Gastrocnemius medialis (tissue), 4 donors: ENCODE results near the gene C16orf92. TPM values are rescaled to one million over a fixed set of nuclear protein-coding genes. Genes with fewer than 3 reads are reported as not detected.

Experiments
- ATAC-seq, 2 donors: fragments of 150-250 bp; one replicate each; pipeline ENCODE4 v1.9.1; 2016
- DNase-seq, 2 donors: peaks; one replicate each; pipeline ENCODE4 v3.0.0-alpha.2; 2019
- H3K27ac ChIP-seq, 4 donors: fragments of 200-600 bp; sonication (generic); 1 replicate in 1 of 4; 2 replicates in 3 of 4; pipeline ENCODE4 v1.5.1; 2016 to 2018; ENCODE audit warnings: mild to moderate bottlenecking in 2 of 4, moderate library complexity in 1 of 4
- H3K27me3 ChIP-seq, 3 donors: fragments of 200-600 bp; sonication (generic) in 2 of 3; 1 replicate in 1 of 3; 2 replicates in 2 of 3; pipeline versions ENCODE4 v1.5.1 to v1.6.0; 2016 to 2019; ENCODE audit warnings: mild to moderate bottlenecking in 1 of 3, moderate library complexity in 1 of 3
- H3K36me3 ChIP-seq, 2 donors: fragments of 200-600 bp; sonication (generic) in 1 of 2; one replicate each; pipeline ENCODE4 v1.5.1; 2017 to 2018
- H3K4me1 ChIP-seq, 2 donors: fragments of 200-600 bp; sonication (generic) in 1 of 2; one replicate each; pipeline ENCODE4 v1.5.1; 2016 to 2017; ENCODE audit warnings: mild to moderate bottlenecking in 2 of 2
- H3K4me3 ChIP-seq, 4 donors: fragments of 200-600 bp; sonication (generic) in 3 of 4; 1 replicate in 1 of 4; 2 replicates in 3 of 4; pipeline ENCODE4 v1.5.1; 2016 to 2019; ENCODE audit warnings: mild to moderate bottlenecking in 2 of 4
- H3K9me3 ChIP-seq, 3 donors: fragments of 200-600 bp; sonication (generic) in 2 of 3; 1 replicate in 1 of 3; 2 replicates in 2 of 3; pipeline ENCODE4 v1.5.1; 2016 to 2019
- CTCF ChIP-seq, 5 experiments: fragments of 450-650 bp in 3 of 5; fragments of 200-600 bp in 2 of 5; sonication (generic) in 2 of 5; IDR thresholded peaks in 4 of 5; conservative IDR thresholded peaks in 1 of 5; 1 replicate in 4 of 5; 2 replicates in 1 of 5; pipeline ENCODE4 v1.5.1; 2016 to 2019; ENCODE audit warnings: antibody characterized with exemption in 5 of 5, mild to moderate bottlenecking in 3 of 5, moderate library complexity in 3 of 5
- POLR2A ChIP-seq, 2 donors: fragments of 450-650 bp; IDR thresholded peaks; one replicate each; pipeline ENCODE4 v1.6.1; 2017; ENCODE audit warnings: antibody characterized with exemption in 2 of 2, mild to moderate bottlenecking in 2 of 2, moderate library complexity in 2 of 2
- in situ Hi-C, 4 donors: fragments of 200-750 bp; cut with MboI; loops; one replicate each; pipeline versions ENCODE4 v1.15.0 to v1.8.0; 2017; ENCODE audit warnings: low sequenced_read_pairs in 4 of 4
- intact Hi-C: fragments of 100-400 bp; cut with DNase I; formaldehyde crosslinking; loops from one replicate; pipeline ENCODE4 v1.15.1; 2023; ENCODE audit warnings: low total_unique reads
- total RNA-seq, 4 donors: library from RNA; depleted of rRNA; stranded (reverse); fragments of >200 nt; gene quantifications; one replicate each; pipeline versions ENCODE4 v1.1.0 to v1.2.3, GENCODE V29; 2016

Gene C16orf92
- total RNA-seq, 4 donors from 2014 or later, result not detected

- peaks cover 0 to 66% of the 10 kb centered on the region in 2 donors for H3K36me3 ChIP-seq
- no peak for TF ChIP-seq CTCF (IDR thresholded peaks at IDR 0.05 in 4 of 5, conservative IDR thresholded peaks at IDR 0.05 in 1 of 5)
- no peak for TF ChIP-seq POLR2A (IDR thresholded peaks at IDR 0.05)
- ATAC-seq (no peak), DNase-seq (peak in 1 of 2 donors; percentile 64)
- H3K27me3 ChIP-seq, result no peaks in the 10 kb centered on the region
- intact Hi-C loops (loop anchor here (10.0 kb wide), 1 partner anchor 345 kb away; no protein-coding TSS in a partner anchor), in situ Hi-C loops (loop anchor here in 2 of 4 donors (25.0 kb wide), 2 partner anchors 292 to 342 kb away; partner anchors contain the start of genes CD2BP2 (in 1 of the 2), MYL11 (in 1 of the 2), TBC1D10B (in 1 of the 2) and ZNF771 (in 1 of the 2))
- peak overlapping the region; percentile 97 to 100 (median 100) for H3K27ac ChIP-seq
- H3K9me3 ChIP-seq, result no peaks in the 10 kb centered on the region
- H3K4me1 ChIP-seq, result peaks cover 36 to 42% of the 10 kb centered on the region in 2 donors
- H3K4me3 ChIP-seq, result peak overlapping the region in 1 of 4 donors; percentile 9
Observed at GRCh38 chr16:30069611-30070462, 46.8 kb downstream of the C16orf92 start.

GRCh38 chr16:30070490-30070889 is 47.5 kb downstream of the C16orf92 start:
- in situ Hi-C loops, result loop anchor here in 2 of 4 donors (25.0 kb wide), 2 partner anchors 292 to 342 kb away; partner anchors contain the start of genes CD2BP2 (in 1 of the 2), MYL11 (in 1 of the 2), TBC1D10B (in 1 of the 2) and ZNF771 (in 1 of the 2)
- no peaks in the 10 kb centered on the region for H3K9me3 ChIP-seq
- intact Hi-C loops, result no loop called here
- H3K4me3 ChIP-seq, result no peak overlapping the region
- peaks cover 0 to 66% of the 10 kb centered on the region in 2 donors for H3K36me3 ChIP-seq
- TF ChIP-seq CTCF (IDR thresholded peaks at IDR 0.05 in 4 of 5, conservative IDR thresholded peaks at IDR 0.05 in 1 of 5), result no peak
- TF ChIP-seq POLR2A (IDR thresholded peaks at IDR 0.05), result no peak
- DNase-seq, result no peak
- peaks cover 36 to 42% of the 10 kb centered on the region in 2 donors for H3K4me1 ChIP-seq
- no peaks in the 10 kb centered on the region for H3K27me3 ChIP-seq
- ATAC-seq, result no peak
- peak overlapping the region; percentile 97 to 100 (median 100) for H3K27ac ChIP-seq

Other genes with a start within 250 kb of the C16orf92 start
- gene ZG16, start 244.9 kb upstream of the C16orf92 start, total RNA-seq, result 1 to 10 TPM in 1 of 4 donors, not detected in 3; 1.7 TPM
- gene KIF22, start 232.4 kb upstream of the C16orf92 start, total RNA-seq, result 10 to 100 TPM in 3 of 4 donors, 1 to 10 TPM in 1; 9.0 to 13.9 (median 12.8) TPM
- 100 to 1,000 TPM in 2 of 4 donors, 10 to 100 TPM in 2; 68.7 to 145 (median 96.4) TPM for gene MAZ, start 216.7 kb upstream of the C16orf92 start, total RNA-seq
- 1 to 10 TPM in 1 of 4 donors, not detected in 3; 3.5 TPM for gene PRRT2, start 211.0 kb upstream of the C16orf92 start, total RNA-seq
- 10 to 100 TPM; 15.5 to 29.2 (median 21.7) TPM for gene PAGR1, start 207.0 kb upstream of the C16orf92 start, total RNA-seq
- gene MVP, start 202.7 kb upstream of the C16orf92 start, total RNA-seq, result 10 to 100 TPM; 40.3 to 77.5 (median 47.6) TPM
- 10 to 100 TPM; 35.5 to 71.8 (median 55.7) TPM for gene CDIPT, start 160.0 kb upstream of the C16orf92 start, total RNA-seq
- 1 to 10 TPM in 1 of 4 donors, under 1 TPM in 3; 0.20 to 1.7 (median 0.56) TPM for gene SEZ6L2, start 123.6 kb upstream of the C16orf92 start, total RNA-seq
- gene ASPHD1, start 122.7 kb upstream of the C16orf92 start, total RNA-seq, result not detected
- gene KCTD13, start 97.0 kb upstream of the C16orf92 start, total RNA-seq, result 1 to 10 TPM; 3.7 to 8.6 (median 6.3) TPM
- 100 to 1,000 TPM in 1 of 4 donors, 10 to 100 TPM in 3; 48.1 to 120 (median 60.2) TPM for gene TMEM219, start 61.1 kb upstream of the C16orf92 start, total RNA-seq
- gene TAOK2, start 49.3 kb upstream of the C16orf92 start, total RNA-seq, result 10 to 100 TPM; 15.9 to 31.0 (median 22.1) TPM
- 10 to 100 TPM; 13.5 to 25.6 (median 17.2) TPM for gene HIRIP3, start 27.6 kb upstream of the C16orf92 start, total RNA-seq
- 10 to 100 TPM; 45.4 to 74.8 (median 55.5) TPM for gene INO80E, start 27.0 kb upstream of the C16orf92 start, total RNA-seq
- gene DOC2A, start 12.2 kb upstream of the C16orf92 start, total RNA-seq, result not detected
- under 1 TPM in 1 of 4 donors, not detected in 3; 0.27 TPM for gene TLCD3B, start 8.1 kb downstream of the C16orf92 start, total RNA-seq
- gene ALDOA, start 42.6 kb downstream of the C16orf92 start, total RNA-seq, result over 10,000 TPM in 1 of 4 donors, 1,000 to 10,000 TPM in 3; 6,096 to 10,805 (median 7,093) TPM
- 10 to 100 TPM; 23.8 to 64.3 (median 44.7) TPM for gene PPP4C, start 52.8 kb downstream of the C16orf92 start, total RNA-seq
- under 1 TPM; 0.29 to 0.92 (median 0.67) TPM for gene TBX6, start 68.7 kb downstream of the C16orf92 start, total RNA-seq
- gene YPEL3, start 73.0 kb downstream of the C16orf92 start, total RNA-seq, result 100 to 1,000 TPM in 3 of 4 donors, 10 to 100 TPM in 1; 97.2 to 197 (median 154) TPM
- gene GDPD3, start 90.3 kb downstream of the C16orf92 start, total RNA-seq, result under 1 TPM in 2 of 4 donors, not detected in 2; 0.29 to 0.66 TPM
- 10 to 100 TPM; 28.6 to 48.7 (median 38.0) TPM for gene MAPK3, start 100.0 kb downstream of the C16orf92 start, total RNA-seq
- 1 to 10 TPM in 3 of 4 donors, under 1 TPM in 1; 0.44 to 8.9 (median 5.8) TPM for gene CORO1A, start 160.4 kb downstream of the C16orf92 start, total RNA-seq
- gene BOLA2B, start 170.5 kb downstream of the C16orf92 start, total RNA-seq, result 100 to 1,000 TPM in 3 of 4 donors, 10 to 100 TPM in 1; 96.7 to 228 (median 140) TPM
- gene SLX1A, start 170.7 kb downstream of the C16orf92 start, total RNA-seq, result 100 to 1,000 TPM in 1 of 4 donors, 10 to 100 TPM in 3; 23.6 to 103 (median 45.7) TPM
- gene SULT1A3, start 176.1 kb downstream of the C16orf92 start, total RNA-seq, result 10 to 100 TPM in 1 of 4 donors, 1 to 10 TPM in 2, not detected in 1; 4.9 to 11.3 (median 9.2) TPM
- 10 to 100 TPM in 1 of 4 donors, 1 to 10 TPM in 1, under 1 TPM in 2; 0.62 to 10.4 (median 0.91) TPM for gene NPIPB13, start 225.3 kb downstream of the C16orf92 start, total RNA-seq